Stimulated activated CD4-positive, alpha-beta T cell treated with anti-CD3 and anti-CD28 coated beads, Interleukin-15, amount 100 ng/mL, for 1 hour (primary cell): ENCODE data around the gene MAP3K5.
"Not testable (repeated sequence)": the region's sequence is repeated elsewhere in the genome, so short reads cannot be mapped to it uniquely, and the experiment has no call there.

ENCODE experiments used
- DNase-seq, 2 donors: peaks; one replicate each; pipeline ENCODE4 v3.0.0-alpha.2; 2020; ENCODE audit warnings: low read depth in 1 of 2, low spot score in 1 of 2

Gene MAP3K5

DNA sequence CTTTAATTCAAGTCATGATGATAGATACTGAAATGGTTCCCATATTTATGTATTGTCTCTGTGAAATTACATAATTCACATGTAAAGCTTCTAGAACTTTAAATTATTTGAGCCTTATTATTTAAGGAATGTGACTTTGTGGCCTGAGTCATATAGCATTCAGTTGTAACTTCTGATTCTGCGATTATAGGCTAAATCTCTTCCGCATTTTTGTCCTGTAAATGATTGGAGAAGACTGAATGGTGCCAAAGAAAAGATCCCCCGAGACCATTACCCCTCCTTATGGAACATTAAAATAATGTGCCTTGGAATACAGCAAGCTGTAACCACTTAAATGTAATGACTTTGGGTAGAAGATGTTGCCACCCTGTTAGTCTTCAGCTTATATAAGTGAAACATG, 178.8 kb downstream of the MAP3K5 start:
- no peak for DNase-seq

DNA sequence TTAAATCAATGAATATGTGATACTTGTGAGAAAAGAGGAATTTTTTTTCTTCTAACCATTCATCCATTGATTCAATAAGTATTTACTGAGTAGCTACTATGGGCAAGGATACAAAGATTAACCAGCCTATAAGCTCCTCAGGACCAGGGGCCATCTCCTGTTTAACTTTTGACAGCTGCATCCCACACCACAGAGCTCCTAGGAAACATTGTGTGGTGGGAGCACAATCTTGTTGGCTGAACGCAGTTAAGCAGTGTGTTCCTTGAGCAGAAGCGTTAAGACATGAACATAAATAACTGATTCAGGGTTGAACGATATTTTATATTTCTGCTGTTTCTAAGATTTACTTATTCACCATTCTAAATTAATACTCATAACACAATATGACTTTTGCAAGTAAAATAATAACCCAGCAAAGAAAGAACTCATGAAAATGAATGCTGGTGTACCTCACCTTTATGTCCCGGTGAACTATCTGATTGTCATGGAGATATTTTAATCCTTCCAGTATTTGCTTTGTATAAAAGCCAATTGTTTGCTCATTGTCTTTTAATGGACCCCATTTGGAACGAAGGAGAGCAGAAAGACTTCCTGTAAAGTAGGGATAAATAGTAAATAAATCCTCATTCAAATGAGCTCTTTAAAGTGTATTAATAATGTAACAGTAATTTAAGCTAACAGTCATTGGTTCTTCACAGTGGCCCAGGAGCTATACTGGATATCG, 179.4 kb downstream of the MAP3K5 start:
- DNase-seq = no peak

DNA sequence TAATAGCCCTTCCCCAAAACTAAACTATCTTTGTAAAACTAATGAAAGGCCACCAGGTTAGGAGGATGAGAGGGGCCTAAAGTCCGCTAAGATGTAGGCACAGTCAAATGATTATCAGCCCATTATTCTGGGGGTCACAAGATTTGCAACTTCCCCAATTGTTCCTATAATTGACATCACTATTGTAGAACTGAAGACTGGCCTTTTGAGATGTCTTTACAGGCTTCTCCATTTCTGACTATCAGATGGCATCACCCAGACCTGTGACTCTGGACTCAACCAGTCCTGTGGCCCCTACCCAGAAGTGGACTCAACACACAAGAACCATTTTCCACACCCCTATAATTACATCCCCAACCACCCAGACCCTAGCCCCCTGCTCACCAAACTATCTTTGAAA, 180.5 kb downstream of the MAP3K5 start:
- no peak for DNase-seq

DNA sequence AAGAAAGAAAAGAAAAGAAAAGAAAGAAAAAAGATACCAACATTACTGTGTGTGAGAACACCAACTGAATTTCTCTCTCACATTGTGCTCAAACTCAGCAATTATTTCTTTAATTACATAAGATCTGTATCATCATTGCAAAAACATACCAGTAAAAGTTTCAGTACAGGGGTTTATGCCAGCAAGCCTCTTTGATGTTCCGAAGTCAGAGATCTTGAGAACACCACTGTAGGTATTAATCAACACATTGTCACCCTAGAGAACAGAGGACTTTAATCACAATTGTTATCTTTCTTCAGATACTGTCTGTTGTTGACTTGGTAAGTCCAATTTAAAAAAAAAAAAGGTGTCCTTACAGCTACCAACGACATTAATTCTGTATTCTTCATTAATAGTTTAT, 181.1 kb downstream of the MAP3K5 start:
- DNase-seq = no peak

DNA sequence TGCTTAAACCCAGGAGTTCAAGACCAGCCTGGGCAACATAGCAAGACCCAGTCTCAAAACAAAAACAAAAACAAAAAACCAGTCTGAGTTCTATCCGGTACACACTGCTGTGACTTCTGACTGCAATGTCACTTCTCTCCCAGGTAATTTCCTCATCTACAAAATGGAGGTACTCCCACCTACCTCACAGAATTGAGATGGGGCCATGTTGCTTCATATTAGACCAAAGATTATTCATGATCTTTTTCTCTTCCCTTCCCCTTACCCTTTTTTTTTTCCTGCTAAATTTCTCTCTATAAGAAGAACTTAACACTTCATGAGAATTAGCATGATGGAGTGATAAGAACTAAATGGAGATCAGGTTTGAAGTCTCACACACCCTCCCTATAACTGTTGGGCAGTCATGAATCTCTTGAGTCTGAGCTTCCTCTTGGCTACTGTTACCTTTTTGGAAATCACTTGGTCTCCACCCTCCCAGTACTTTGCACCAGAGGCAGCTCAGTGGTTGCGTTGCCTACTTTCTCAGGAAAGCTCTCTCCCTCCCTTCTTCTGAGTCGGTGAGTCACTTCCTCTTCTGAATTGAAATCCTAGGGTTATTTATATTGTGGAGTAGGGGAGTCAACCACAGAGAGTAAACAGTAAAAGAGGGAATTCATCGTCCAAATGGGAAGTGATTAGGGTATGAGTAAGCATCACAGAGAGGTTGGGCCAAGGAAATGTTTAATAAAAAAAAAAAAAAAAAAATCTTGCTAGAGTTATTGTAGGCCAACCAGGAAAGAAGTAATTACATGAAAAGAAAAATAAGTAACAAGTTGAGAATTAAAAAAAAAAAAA, 182.2 kb downstream of the MAP3K5 start:
- DNase-seq = no peak

DNA sequence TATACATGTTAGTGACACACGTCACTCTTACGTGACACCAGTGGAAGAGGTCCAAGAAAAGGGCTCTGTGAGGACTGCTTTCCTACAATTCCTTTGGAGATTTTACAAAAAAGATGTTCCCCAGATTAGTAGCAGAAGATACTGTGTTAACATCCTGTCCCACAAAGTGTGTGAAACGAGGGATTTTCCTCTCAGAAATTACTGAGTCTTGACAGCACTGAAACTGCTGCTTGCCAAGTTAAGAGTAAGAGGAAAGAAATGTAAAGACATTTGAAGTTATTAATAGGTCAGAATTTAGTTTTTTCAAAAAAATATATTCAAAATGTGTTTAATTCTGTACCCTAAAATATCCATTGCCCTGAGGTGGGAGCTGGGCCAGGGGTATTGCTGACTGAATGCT, 183.3 kb downstream of the MAP3K5 start:
- DNase-seq = no peak

DNA sequence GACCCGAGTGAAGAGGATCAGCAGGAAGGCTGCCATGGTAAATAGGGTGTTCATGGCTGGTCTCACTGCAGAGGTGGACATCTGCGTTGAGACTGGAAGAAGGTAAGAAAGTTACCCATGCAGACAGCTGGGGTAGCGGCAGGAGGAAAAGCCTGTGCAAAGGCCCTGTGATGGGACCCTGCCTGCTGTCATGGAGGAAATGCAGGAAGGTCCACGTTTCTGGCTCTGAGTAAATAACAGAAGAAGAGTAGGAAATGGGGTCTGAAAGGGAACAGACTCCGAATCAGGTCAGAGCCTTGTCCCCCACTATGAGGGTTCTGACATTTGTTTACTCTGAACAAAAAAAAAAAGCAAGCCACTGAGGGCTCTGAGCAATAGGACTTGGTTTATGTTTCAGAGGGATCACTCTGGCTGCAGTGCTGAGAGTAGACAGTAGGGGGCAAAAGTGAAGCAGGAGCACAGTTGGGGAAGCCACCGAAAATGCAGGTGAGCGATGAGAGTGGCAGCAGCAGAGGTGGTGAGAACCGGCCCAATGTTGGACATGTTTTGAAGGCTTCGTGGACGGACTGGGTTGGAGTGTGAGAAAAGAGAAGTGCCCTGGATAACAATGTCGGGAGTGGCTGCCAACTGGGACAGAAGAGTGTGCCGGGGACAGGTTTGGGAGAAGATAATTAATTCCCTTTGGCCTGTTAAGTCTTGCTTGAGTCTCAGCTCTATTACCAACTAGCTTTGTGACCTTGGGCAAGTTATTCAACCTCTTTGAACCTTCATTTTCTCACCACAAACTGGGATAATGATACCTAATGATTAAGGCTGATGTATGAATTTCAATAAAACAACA, 184.1 kb downstream of the MAP3K5 start:
- DNase-seq = peak; percentile 46 to 58

DNA sequence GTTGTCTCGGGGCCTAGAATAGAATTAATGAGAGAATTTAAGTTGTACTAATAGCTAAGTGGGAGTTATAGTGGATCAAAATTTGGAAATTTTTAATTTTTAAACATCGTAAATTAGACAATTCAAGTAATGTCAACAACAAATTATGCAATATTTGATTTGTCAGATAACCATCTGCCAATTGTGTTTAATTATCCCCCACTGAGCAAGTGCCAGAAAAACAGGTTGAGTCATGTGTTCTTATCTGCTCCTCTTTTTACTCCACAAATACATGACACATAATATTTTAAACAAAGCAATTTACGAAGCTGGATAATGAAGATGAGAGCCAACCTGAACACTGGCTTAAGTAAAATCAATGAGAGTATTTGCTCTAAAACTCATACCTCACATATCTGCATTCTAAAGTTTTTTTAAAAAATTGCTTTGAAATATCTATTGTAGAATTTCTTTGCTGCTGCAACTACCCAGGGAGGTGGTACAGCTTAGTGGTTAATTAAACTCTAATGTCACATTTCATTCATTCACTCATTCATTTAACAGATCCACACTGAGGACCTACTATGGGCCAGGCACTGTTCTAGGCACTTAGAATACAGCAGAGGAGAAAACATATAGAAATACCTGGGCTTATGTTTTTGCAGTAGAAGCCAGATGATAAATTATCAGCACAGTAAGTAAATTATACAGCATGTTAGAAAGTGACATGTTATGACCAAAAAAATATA, 184.9 kb downstream of the MAP3K5 start:
- no peak for DNase-seq

DNA sequence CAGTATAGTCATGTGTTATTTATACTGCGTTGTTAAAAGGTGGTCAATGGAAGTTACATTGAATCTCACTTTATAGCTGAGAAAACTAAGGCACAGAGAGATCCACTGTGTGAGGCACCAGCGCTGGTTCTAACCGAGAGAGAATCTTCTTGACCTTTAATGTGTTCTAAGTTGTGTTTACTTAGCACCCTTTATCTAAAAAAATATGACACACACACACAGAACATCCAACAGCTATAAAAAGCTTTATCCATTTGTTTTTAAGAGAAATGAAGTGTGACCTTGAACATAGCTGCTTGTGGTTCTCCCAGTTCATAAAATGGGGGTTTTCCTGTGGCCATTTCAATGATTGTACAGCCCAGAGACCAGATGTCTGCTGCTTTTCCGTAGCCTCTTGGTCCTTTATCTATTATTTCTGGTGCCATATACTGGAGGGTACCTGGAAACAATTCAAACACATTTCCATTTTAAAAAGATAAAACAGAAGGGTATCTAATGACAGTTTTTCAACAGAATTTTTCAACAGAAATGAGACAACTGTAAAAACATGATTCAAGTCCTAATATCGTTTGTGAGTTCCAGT, 187.3 kb downstream of the MAP3K5 start:
- no peak for DNase-seq

DNA sequence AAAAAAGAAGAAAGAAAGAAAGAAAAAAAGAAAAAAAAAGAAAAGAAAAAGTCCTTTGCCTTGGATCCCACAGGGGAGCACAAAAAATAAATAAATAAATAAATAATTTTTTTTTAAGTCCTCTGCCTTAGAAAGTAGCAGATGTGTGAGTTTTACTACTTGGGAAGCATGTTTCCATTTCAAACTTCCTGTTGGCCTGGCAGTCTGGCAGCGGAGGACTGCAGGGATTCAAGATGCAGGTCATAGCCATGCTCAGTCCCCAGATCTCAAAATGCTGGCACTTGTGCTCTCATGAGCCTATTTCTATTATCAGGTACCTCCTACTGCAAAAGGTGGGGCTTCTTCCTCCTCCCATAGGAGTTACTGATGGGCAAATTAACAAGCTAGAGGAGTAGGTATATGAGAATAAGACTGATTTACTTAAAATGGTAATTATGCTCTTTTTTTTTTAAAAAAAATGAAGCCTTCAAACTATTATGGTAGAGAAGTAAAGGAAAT, 187.9 kb downstream of the MAP3K5 start:
- no peak for DNase-seq

DNA sequence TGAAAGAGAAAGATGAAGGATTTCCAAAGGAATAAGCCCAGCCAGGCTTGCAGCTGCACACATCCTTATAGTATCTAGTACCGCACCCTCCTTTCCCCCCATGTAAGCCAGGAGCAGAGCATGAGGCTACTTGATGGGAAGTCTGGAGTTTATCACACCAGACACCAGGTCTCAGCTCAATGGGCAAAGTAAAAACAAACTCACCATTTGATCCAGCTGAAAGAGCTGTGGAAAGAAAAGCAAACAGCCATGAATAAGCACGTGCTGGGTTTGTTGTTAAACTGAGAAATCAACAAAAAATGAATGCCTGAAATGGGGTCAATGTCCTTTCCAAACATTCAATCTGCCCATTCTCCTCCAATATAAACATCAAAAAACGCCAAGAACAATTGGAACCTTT, 191.5 kb downstream of the MAP3K5 start:
- DNase-seq = no peak

DNA sequence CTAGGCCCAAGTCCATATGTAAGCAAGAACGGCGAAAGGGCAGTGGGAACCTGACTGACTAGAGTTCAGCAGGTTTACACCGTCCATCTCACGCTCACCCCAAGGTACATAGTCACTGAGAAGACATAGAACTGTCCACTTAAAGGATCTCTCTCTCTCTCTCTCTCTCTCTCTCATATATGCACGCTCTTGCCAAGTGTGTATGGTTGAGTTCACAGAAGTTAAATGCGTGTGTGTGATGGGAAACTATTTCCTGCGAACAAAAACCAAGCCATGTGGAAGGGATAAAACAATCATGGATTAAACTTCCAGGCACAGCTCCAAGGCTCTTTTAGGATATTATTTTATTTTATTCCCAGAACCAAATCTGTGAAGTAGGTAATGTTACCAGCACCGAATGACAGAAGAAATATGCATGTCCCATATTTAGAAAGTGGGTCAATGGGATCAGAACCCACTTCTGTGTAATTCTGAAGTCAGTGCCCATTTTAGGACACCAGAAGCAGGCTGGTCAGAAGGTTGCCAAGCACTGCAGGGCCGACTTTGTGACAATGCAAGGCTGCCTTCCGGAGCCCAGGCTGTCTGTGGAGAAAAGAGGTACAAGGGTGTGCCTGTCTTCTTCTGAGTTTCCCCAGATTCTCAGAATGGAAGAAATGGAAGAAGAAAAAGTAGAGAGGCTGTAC, 192.8 kb downstream of the MAP3K5 start:
- DNase-seq = no peak

DNA sequence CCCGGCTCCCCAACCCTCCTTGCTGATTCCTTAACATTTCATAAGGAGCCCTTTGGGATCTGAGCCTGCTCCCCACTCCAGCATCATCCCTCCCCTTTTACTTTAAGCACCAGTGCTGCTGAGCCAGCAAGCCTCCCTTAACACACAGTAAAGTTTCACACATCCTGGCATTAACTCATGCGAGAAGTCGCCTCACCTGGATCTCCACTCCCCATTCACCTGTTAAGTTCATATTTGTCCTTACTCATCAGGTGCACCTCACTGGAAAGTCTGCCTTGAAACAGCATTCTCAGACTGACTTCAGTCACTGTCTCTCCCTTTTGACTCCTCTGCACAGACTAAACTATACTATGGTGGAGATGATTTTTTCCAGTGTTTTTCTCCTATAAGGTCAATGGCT, 194.2 kb downstream of the MAP3K5 start:
- no peak for DNase-seq

DNA sequence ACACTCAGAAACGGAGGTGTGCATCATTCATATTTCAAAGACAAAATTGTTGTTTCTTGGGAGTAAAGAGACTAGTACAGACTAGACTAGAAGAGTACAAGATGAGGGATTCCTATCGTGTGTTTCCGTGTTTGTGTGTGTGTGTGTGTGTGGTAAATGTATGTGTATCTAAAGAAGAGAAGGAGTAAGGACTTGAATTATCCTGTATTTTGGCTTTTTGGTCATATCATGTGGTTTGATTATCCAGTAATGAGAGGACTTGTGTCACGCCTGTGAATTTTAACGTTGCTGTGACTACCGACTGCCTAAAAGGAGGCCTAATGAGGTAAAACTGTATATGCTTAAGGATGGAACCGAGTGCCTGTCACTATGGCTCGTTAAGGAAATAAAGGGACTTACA, 197.6 kb downstream of the MAP3K5 start:
- no peak for DNase-seq

DNA sequence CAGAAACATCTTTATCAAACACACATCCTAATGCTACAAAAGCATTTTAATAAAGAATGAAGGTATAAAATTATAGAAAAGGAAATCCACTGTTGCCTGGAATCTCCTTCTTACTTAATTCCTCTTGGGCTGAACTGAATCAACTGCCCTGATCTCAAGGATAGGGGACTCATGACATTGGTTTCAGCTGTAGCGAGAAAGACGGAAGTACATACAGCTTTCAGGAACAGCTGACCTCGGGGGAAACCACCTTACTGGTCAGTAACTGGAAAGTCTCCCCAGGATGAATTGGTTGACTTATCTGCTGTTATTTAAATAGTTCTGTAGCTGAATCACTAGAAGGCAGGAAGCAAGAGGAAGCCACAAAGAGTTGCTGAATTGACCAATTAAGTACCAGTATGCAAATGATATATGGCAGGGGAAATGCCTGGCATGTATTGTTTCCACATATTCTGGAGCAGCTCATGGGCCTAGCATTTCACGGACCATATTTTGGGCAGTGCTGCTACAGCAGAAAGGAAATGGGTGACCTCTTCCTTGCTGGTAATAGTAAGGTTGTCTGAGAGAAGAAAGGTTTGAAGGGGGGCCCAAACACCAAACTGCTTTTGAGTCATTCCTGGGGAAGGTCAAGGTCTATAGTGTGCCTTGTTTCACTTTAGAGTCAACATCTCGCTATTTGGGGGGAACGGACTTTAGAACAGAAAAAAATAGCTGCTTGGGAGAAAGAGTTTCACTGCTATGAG, 198.4 kb downstream of the MAP3K5 start:
- no peak for DNase-seq

DNA sequence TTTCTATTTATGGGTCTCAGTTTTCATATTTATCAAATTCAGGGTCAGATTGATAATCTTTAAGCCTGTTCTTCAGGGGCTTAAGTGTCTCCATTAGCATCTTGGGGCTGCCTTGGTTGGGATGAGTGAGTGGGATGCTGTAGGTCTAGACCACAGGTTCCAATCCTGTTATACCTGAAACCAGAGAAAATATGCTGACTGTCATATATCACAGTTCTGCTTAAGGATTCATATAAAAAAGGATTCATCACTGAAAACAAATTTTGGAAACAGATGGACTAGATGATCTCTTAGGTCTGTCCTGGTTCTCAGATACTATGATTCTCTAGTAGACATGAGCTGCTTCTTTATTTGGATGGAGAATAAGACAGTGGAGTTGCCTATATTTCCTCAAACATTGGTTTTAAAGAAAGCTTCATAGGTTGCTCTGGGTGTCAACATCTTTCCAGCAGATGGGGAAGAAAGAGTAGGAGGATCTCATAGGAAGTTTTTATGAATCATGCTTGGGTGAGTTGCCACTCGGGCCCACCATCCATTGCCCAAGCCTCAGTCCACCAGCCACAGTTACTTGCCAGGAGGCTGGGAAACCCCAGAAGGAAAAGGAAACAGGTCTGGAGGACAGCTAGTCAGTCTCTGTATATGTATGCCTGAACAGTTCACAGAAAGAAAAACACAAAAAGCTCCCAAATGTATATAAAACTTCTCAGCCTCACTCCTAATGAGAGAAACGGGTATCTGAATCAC, 199.2 kb downstream of the MAP3K5 start:
- DNase-seq = no peak

DNA sequence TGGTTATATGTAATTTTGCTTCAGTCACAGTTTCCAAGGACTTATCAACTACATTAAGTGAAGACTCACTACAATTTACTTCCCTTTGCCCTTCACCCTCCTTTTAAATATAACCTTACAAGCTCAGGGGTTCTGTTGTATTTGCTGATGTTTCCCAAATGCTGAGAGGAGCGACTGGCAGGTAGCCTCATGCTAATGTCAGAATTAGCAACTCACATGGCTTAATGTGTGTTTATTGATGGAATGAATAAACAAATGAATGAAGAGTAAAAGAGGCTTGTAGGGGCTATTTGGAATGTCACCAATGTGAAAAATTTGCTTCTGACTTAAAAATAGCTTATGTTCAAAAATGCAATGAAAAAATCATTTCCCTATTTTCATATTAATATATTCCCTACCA, 200.7 kb downstream of the MAP3K5 start:
- DNase-seq = no peak

DNA sequence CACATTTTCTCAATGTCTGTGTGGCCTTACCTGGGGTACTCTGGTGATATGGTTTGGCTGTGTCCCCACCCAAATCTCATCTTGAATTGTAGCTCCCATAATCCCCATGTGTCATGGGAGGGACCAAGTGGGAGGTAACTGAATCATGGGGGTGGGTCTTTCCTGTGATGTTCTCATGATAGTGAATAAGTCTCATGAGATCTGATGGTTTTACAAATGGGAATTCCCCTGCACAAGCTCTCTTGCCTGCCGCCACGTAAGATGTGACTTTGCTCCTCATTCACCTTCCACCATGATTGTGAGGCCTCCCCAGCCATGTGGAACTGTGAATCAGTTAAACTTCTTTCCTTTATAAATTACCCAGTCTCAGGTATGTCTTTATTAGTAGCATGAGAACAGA, 201.4 kb downstream of the MAP3K5 start:
- DNase-seq = not testable (repeated sequence)

DNA sequence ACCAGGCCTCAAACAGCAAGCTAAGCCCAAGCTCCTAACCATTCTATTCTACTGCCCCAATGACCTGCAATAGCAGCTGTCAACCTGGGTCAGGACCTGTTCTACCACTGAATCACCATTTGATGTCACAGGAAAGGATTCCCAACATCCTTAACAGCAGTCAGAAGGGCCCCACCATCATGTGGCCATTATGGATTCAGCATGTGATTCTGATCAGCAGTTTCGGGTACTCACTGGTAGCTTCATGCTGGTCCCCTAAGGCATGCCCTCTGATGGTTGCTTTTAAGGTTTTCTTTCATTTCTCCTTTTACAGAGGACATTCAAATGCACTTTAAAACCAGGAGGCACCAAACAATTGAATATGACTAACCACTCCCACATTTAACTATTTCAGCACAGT, 204.8 kb downstream of the MAP3K5 start:
- no peak for DNase-seq
